CD4-positive, alpha-beta T cell treated with Interleukin-15 for 4 hours (primary cell): ENCODE data around the gene ERC1.
"Not testable (repeated sequence)": the region's sequence is repeated elsewhere in the genome, so short reads cannot be mapped to it uniquely, and the experiment has no call there.

Experiments used
- DNase-seq: peaks from one replicate; pipeline ENCODE4 v3.0.0-alpha.2; 2020; ENCODE audit warnings: low spot score

Gene ERC1

DNA sequence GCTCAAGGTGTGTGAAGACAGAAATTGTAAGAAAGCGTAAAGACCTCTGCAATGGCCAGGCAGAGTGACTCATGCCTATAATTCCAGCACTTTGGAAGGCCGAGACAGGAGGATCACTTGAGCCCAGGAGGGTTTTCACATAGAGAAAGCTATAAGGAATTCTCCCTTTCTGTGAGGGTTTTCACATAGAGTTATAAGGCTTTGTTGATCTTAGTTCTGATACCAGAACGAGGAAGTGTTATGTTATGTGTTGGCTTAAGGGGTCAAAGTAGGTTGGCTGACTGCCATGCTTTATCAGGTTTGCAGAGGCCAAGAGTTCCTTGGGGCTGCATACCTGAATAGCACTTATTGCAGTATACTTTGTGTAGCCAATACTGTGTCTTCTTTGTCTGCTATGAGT is 139.1 kb downstream of the ERC1 start:
- DNase-seq: no peak

DNA sequence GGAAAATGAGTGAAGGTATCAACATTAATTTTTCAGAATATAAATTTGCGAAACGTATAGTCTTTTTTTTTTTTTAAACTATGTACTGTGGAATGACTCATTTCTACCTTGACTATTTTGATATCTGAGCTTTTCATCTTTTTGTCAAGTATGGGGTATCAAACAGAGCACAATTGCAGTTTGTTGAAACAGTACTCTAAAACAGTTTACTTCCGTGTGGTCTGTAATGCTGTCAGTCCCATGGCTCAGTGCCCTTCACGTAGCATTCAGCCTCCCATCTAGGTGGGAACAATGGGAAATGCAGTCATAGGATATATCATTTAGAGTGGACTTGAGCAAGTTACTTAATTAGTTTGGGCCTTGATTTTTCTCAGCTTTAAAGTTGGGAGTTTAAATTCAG is 139.5 kb downstream of the ERC1 start:
- DNase-seq: no peak

DNA sequence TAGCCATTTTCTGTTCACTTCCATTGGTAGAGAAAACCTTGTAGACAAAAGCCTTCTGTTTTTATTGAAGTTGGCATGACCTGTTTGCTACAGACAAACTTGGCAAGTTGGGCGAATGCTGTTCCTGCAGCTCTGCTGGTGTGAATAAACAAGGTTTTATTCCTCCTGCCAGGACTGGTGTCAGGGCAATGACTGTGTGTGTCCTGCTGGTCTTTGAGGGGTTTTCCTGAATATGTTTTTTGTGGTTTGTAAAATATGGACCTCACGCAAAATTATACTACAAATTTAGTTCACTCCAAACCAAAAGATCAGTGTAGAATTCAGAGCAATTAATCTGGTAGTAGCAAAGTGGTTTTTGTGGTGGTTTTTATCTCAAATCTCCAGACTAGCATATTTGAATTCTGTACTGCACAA is 140.8 kb downstream of the ERC1 start:
- no peak for DNase-seq

DNA sequence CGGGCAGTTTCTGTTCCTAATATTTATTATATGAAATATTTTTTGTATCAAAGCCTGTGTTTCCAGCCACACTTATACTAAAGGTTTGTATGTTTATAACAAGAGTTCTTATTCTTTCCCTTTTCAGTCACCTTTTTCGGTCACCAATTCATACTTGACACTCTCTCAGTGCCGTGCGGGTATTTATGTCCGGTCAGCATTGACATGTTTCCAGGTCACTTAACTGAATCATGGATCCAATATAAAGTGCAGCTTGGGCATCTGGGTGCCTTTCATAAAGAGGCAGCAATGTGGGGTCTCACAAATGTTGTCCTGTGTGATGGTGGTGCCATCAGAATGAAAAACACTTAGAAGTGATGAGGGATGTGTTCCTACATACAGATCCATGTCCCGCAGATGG is 141.3 kb downstream of the ERC1 start:
- no peak for DNase-seq

DNA sequence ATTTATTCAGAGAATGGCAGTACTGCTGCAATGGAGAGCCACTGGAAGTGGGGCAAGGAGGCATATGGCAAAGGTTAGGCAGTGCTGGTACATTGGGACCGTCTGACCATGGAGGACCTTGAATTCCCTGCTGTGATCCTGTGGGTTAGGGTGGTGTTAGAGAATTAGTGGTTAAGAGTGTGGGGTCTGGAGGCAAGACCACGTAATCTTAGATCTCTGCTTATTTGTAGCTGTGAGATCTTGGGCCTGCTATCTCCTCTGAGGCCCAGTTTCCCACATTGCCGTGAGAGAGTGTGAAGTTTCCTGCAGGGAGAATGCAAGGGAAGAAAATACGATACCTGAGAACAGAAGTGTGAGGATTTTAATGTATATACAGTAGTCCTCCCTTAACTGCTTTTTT is 147.7 kb downstream of the ERC1 start:
- DNase-seq: no peak

DNA sequence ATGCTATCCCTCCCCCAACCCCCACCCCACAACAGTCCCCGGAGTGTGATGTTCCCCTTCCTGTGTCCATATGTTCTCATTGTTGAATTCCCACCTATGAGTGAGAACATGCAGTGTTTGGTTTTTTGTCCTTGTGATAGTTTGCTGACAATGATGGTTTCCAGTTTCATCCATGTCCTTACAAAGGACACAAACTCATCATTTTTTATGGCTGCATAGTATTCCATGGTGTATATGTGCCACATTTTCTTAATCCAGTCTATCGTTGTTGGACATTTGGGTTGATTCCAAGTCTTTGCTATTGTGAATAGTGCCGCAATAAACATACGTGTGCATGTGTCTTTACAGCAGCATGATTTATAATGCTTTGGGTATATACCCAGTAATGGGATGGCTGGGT is 155.7 kb downstream of the ERC1 start:
- not testable (repeated sequence) for DNase-seq

DNA sequence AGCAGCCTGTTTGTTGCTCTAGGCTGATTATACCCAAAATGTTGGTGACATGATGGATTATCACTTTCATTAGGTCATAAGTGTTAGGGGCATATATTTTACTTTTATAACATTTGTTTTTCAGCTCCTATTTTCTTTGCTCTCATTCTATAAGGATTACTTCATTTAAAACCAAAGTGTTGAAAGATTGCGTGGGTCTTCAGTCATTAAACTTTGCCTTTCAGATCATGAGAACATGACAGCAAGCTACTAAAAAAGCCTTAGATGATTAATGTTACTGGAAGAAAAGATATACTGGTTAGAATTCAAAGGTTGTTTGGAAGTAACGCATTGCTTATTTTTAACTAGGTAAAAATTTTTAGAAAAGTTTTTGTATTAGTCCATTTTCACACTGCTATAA is 156.8 kb downstream of the ERC1 start:
- no peak for DNase-seq

DNA sequence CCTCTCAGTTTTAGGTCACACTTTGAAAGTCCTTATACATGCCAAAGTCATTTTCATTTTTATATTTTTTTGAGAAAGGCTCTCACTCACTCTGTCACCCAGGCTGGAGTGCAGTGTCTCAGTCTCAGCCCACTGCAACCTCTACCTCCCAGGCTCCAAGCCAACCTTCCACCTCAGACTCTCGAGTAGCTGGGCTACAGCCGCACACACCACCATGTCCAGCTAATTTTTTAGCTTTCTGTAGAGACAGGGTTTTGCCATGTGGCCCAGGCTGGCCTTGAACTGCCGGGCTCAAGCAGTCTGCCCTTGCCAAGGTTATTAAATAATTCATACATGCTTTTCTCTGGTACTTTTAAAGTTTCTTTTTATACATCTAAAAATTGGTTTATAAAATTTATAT is 166.0 kb downstream of the ERC1 start:
- DNase-seq: no peak

DNA sequence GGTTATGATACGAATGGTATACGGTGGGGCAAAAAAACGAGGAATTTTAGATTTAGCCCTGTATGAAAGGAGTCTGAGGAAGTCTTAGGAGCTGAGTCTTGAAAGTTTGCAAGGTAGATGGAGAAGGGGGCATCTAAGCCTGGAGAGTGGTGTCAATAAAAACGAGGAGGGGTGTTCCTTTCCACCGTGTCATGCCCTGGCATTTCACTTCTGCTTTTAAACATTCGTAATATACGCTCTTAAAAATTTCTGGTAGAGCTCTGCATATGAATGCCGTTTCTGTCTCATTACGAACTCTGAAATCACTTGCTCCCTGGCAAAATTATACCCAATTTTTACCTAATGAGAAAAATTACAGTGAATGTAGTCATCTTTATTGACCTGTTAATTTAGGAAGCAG is 170.2 kb downstream of the ERC1 start:
- DNase-seq: no peak

DNA sequence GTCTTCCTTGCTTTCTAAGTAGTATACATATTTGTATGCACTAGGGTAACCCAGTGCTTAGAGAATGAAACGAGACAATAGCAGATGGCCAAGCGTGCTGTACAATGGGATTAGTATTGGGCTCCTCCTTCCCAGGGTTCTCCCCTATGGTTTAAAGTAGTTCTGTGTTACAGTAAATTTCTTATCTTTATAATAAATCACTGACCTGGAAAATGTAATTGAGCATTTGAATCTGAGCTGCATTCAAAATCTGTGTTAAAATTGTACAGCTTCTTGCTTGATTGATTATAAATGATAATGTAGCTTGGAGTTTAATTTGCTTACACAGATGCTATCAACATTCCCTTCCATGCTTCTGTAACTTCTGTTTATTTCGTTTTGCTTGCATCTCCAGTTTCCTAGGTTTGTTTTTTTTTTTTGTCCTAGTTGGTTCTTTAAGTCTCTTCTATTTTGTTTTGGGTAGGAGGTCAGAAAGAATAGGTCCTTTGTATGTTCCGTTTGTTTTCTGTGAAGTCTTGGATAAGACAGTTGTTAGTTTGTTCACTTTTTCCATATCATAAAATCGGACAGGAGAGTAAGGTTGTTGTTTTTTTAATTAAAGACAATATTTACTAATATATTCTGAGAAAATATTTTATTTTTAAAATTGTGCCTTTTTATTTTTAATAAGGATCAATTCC is 171.2 kb downstream of the ERC1 start:
- DNase-seq: no peak

DNA sequence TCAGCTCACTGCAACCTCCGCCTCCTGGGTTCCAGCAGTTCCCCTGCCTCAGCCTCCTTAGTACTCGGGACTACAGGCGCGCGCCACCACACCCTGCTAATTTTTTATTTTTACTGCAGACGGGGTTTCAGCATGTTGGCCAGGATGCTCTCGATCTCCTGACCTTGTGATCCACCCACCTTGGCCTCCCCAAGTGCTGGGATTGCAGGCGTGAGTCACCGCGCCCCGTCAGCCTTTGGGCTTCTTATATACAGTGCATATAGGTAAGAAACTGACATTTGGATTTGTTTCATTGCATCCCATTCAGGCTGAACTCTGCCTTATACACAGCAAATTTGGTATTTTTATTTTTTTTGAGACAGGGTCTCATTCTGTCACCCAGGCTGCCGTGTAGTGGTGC is 176.8 kb downstream of the ERC1 start:
- DNase-seq: no peak

DNA sequence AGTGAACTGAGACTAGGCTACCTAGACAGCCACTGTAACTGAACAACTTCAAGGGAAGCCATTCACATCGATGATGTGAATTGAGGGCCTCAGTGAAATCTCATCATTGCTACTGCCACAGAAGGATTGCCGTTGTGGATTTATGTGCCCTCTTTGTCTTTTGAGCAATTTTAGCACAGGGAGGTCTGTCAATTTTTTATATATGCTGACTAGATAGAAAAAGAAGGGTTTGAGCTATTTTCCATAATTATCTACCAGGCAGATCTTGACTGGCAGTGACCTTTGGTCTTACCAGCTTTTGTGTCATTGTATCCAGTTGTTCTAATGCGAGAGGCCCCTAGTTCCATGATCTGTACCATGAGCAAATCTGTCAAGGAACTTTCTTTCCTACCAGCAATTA is 179.4 kb downstream of the ERC1 start:
- no peak for DNase-seq

DNA sequence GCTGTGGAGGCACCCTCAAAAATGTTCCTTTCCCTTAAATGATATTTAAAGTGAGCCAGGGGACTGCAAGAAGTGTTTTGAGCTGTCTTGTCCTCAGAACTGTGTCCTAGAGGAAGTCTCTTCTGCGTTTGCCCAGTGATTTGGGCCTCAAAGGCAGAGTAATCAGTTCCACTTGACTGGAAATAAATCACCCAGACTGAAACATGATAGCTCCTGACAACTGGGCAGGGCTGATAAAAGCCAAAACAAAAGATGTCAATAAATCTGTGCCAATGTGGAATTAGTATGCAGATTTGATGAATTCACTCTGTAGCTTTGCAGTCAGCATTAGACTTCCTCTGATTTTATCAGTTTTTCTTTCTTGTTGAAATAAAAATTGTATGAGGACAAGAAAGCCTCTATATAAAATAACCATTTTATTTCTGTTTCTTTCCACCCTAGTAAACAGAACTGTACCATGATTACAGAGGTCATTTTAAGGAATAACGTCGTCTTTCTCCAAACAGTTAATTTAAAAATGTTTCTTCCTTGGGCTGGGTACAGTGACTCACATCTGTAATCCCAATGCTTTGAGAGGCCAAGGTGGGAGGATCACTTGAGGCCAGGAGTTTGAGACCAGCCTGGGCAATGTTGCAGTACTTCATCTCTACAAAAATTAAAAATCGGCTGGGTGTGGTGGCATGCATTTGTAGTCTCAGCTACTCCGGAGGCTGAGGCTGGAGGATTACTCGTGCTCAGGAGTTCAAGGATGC is 180.8 kb downstream of the ERC1 start:
- DNase-seq: no peak

DNA sequence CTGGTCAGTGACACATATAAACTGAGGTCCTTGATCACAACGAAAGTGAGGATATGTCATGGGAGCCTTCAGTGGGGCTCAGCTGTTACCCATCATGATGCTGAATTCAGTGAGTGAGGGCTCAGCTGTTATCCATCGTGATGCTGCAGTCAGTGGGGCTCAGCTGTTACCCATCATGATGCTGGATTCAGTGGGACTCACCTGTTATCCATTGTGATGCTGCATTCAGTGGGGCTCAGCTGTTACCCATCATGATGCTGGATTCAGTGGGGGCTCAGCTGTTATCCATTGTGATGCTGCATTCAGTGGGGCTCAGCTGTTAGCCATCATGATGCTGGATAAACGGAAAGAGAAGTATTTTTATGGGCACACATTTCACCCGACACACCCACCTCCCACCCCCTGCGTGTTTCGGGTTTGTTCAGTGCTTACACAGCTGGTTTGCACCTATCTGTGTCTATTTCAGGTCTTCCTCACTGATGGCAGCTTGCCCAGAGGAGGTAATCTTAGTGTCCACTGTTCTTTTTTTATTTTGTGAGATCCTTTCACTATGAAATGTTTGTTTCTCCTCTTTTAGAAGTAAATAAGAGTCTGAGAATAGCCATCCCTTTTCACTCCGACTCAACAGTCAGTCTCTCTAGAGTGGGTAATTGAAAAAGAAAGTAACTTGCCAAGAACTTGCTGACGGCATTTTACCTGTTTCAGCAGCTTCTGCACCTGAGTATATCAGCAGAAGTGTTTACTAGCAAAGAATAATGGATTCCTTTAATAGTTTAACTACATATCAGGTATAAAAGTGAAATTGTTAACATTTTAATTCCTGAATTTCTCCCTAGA is 183.0 kb downstream of the ERC1 start:
- no peak for DNase-seq

DNA sequence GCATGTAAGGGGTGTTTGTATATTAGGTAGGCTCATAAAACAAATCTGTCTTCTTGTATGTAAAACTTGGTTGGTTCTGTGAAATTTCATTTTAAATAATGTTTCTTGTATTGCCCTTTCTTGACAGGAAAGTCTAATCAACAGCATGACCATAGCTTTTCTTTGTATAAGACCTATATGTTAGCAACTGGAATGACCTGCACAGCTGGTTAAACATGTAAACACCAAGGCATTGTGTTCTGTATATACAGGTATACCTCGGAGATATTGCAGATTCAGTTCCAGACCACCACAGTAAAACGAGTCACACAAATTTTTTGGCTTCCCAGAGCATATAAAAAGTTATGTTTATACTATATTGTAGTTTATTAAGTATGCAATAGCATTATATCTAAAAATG is 183.6 kb downstream of the ERC1 start:
- no peak for DNase-seq

DNA sequence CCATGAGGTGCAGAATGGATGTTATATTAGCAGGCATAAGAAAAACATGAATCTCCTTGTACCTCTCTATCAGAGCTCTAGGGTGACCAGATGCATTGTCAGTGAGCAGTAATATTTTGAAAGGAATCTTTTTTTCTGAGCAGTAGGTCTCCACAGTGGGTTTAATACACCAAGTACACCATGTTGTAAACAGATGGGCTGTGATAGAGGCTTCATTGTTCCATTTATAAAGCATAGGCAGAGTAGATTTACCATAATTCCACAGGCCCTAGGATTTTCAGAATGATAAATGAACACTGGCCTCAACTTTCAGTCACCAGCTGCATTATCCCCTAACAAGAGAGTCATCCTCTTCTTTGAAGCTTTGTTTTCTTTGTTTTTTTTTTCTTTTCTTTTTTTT is 185.2 kb downstream of the ERC1 start:
- no peak for DNase-seq

DNA sequence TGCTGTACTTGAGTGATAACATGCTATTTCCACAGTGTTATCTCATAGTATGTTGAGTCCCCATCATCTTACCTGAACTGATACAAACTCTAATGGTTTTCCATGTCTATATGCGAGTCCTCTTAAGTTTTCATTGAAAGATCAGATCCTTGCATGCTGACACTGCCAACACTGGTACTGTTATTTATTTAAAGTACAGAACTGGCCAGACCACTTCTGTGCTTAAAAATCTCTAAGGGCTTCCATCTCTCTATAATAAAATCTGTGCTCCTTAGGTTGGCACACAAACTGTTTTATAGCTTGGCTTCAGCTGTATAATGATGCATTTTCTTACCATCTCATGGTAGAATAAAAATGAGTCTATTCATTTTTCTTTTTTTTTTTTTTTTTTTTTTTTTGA is 188.1 kb downstream of the ERC1 start:
- no peak for DNase-seq

DNA sequence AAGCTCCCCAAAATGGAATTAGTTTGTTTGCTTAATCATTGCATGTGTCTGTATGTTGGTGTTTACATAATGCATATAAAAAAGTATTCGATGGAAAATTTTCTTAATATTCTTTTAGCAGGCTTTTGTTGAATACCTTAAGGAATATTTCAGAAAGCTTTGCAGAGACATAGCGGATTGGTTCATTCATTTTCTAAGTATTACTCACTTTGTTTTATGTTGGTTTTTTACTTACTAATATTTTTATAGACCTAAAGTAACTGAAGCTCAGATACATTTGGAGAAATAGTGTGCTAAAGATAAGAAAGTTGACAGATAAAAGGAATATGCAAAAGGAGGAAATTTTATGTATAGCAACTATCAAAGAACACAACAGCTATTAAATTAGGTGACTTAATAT is 191.0 kb downstream of the ERC1 start:
- DNase-seq: no peak

DNA sequence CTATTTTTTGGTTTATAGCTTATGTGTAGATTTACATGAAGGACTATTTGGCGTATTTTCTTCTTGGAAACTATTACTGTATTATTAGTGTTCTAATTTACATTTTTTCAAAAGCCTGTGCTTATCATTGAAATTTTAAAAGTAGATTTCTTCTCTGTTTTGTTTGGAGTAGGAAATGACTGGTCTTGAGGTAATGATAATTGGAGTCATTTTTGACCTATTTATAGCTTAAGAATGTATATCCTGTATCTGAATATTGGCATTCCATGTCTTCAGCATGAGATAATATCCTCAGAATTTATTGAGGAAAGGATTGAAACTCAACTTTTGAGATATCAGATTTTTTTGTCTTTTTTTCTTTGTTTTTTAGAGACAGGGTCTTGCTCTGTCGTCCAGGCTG is 193.4 kb downstream of the ERC1 start:
- no peak for DNase-seq

DNA sequence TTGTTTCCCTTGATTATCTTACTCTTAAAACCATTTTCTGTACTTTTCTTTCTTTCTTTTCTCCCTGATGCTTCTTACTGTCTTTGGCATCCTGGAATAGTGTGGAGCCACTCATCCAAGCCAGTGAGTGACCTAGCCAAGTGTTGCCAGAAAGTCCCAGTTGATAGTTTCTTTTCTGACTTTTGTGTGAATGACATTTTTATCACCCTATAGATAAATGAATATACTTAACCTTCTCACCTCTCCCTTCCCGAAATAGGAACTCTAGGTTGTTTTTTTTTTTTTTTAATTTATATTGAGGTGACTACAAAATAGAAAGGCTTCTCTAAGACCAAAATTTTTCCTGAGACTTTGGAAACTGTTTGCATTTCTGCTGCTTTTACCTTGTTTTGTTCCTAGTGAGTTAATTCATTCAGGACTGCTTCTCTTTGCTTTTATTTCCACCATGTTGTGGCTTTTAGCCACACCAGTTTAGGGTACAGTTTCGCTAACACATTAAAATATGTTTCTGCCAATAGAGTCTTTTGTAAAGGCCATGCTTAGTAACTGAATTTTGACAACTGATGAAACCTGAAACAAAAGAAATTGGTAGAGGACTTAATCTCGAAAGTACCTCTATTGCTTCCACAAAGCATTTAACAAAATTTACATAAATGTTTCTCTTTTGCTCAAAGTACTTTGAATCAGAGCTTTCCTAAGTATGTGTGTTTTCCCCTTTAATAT is 194.6 kb downstream of the ERC1 start:
- DNase-seq: no peak

DNA sequence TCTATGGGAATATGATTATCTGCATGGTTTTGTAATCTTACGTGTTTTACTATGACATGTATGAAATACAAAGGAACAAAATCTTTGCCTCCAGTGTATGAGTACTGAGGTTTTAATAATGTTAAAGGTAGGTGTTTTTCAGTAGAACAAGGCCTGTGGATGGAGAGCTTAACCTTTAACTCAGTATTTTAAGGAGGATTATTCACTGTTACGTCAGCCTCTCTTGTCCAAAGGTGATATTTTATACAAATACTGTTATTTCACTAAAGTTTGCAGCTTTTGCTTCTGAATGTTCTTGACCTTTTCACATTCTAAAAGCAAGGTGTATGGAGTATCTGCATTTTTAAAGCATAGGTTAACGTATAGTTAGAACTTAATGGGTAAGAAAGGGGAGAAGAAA is 195.3 kb downstream of the ERC1 start:
- no peak for DNase-seq

DNA sequence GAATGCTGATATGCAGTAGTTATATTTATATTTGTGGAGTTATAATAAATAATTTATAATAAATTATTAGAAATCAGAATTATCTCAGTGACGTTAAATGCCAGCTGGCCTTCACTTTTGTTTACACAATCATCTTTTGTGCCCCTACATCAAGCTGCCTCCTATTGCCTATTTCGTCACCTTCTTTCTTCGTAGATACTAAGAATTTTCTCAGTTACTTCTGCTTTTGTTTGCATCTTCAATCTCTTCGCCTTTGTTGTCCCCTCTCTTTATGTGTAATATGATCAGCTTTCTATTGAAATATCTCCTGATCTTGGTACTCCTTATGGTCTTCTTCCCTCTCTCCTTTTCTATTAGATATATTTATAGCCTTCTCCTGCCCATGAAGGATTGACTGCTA is 197.0 kb downstream of the ERC1 start:
- DNase-seq: no peak
